MM.1S (cell line): ENCODE results near the gene CD96.

ENCODE experiments used
- DNase-seq: peaks from one replicate; pipeline ENCODE4 v3.0.0-alpha.2; 2015
- H2AFZ ChIP-seq: fragments of 300-600 bp; sonication (generic); 2 replicates; pipeline ENCODE4 v1.6.0; 2016; ENCODE audit warnings: antibody characterized with exemption, low read length
- H3F3A ChIP-seq: fragments of 300-600 bp; sonication (generic); 2 replicates; pipeline ENCODE4 v1.6.1; 2016; ENCODE audit warnings: mild to moderate bottlenecking, antibody characterized with exemption, low read length, moderate library complexity, mixed read lengths; ENCODE audit not compliant: insufficient read depth
- H3K27ac ChIP-seq: fragments of 300-600 bp; sonication (generic); 2 replicates; pipeline ENCODE4 v1.5.1; 2016; ENCODE audit warnings: mild to moderate bottlenecking, low read length
- H3K27me3 ChIP-seq: fragments of 300-600 bp; sonication (generic); replicated peaks from 2 replicates; pipeline ENCODE4 v1.6.0; 2016; ENCODE audit warnings: low read length; ENCODE audit not compliant: insufficient read depth
- H3K36me3 ChIP-seq: fragments of 300-600 bp; sonication (generic); replicated peaks from 2 replicates; pipeline ENCODE4 v1.6.1; 2016; ENCODE audit warnings: mild to moderate bottlenecking, low read length, mixed read lengths; ENCODE audit not compliant: insufficient read depth
- H3K4me1 ChIP-seq: fragments of 300-600 bp; sonication (generic); 2 replicates; pipeline ENCODE4 v1.6.1; 2016; ENCODE audit warnings: low read length, mixed read lengths
- H3K4me2 ChIP-seq: fragments of 300-600 bp; sonication (generic); 2 replicates; pipeline ENCODE4 v1.6.0; 2016; ENCODE audit warnings: low read depth, low read length
- H3K4me3 ChIP-seq: fragments of 300-600 bp; sonication (generic); 2 replicates; pipeline ENCODE4 v1.5.1; 2016; ENCODE audit warnings: low read length, mixed read lengths
- H3K79me2 ChIP-seq: fragments of 300-600 bp; sonication (generic); 2 replicates; pipeline ENCODE4 v1.6.1; 2016; ENCODE audit warnings: mixed run types, low read length, mixed read lengths
- H3K9ac ChIP-seq: fragments of 300-600 bp; sonication (generic); 2 replicates; pipeline ENCODE4 v1.6.1; 2016; ENCODE audit warnings: low read length, mixed read lengths
- H3K9me2 ChIP-seq: fragments of 300-600 bp; sonication (generic); replicated peaks from 2 replicates; pipeline ENCODE4 v1.6.1; 2016; ENCODE audit warnings: mild to moderate bottlenecking, low read length, mixed read lengths; ENCODE audit not compliant: insufficient read depth
- H3K9me3 ChIP-seq: fragments of 300-600 bp; sonication (generic); replicated peaks from 2 replicates; pipeline ENCODE4 v1.6.1; 2016; ENCODE audit warnings: mild to moderate bottlenecking, low read length, mixed read lengths; ENCODE audit not compliant: insufficient read depth
- H4K20me1 ChIP-seq: fragments of 300-600 bp; sonication (generic); 2 replicates; pipeline ENCODE4 v1.6.1; 2016; ENCODE audit warnings: mild to moderate bottlenecking, low read length, moderate library complexity, mixed read lengths; ENCODE audit not compliant: insufficient read depth
- EZH2 ChIP-seq: fragments of 300-600 bp; sonication (generic); optimal IDR thresholded peaks from 2 replicates; pipeline ENCODE3; 2017; ENCODE audit warnings: low read depth, mild to moderate bottlenecking, antibody characterized with exemption, low read length, mixed read lengths
- EZH2phosphoT487 ChIP-seq: fragments of 300-600 bp; sonication (generic); IDR thresholded peaks from 2 replicates; pipeline ENCODE4 v1.6.1; 2018; ENCODE audit warnings: antibody characterized with exemption, low read length
- TF ChIP-seq, protein P1 (sequence below): fragments of 300-600 bp; sonication (generic); IDR thresholded peaks from 2 replicates; pipeline ENCODE4 v1.5.1; 2016; ENCODE audit warnings: antibody characterized with exemption, low read length, mixed read lengths

CD96 gene

DNA sequence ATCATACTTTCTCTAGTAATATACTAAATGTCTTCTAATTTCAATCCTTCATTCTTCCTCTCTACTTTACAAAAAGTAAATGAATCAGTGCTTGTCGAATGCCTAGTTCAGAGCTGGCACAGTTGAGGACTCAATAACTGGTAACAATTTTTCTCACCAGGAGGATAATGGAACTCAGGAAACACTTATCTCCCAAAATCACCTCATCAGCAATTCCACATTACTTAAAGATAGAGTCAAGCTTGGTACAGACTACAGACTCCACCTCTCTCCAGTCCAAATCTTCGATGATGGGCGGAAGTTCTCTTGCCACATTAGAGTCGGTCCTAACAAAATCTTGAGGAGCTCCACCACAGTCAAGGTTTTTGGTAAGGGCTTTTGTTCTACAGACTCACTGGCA is 36.9 kb downstream of the CD96 start:
- TF ChIP-seq EZH2 (no peak), EZH2phosphoT487 (no peak)
- TF ChIP-seq, protein P1, sequence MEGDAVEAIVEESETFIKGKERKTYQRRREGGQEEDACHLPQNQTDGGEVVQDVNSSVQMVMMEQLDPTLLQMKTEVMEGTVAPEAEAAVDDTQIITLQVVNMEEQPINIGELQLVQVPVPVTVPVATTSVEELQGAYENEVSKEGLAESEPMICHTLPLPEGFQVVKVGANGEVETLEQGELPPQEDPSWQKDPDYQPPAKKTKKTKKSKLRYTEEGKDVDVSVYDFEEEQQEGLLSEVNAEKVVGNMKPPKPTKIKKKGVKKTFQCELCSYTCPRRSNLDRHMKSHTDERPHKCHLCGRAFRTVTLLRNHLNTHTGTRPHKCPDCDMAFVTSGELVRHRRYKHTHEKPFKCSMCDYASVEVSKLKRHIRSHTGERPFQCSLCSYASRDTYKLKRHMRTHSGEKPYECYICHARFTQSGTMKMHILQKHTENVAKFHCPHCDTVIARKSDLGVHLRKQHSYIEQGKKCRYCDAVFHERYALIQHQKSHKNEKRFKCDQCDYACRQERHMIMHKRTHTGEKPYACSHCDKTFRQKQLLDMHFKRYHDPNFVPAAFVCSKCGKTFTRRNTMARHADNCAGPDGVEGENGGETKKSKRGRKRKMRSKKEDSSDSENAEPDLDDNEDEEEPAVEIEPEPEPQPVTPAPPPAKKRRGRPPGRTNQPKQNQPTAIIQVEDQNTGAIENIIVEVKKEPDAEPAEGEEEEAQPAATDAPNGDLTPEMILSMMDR, result no peak
- H3K36me3 ChIP-seq, result no peaks in the 10 kb centered on the region

DNA sequence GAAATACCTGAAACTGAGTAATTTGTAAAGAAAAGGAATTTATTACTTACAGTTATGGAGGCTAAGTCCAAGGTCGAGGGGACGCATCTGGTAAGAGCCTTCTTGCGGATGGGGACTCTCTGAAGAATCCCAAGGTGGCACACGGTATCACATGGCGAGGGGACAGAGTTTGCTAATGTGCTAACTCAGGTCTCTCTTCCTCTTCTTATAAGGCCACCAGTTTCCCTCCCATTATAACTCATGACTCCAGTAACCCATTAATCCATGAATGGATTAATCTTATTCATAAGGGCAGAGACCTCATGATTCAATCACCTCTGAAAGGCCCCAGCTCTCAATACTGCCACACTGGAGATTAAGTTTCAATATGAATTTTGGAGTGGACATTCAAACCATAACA is 37.5 kb downstream of the CD96 start:
- Histone ChIP-seq H3K4me2 (no peak overlapping the region), H4K20me1 (no peaks in the 10 kb centered on the region)

More for the DNA sequence above, 36.9 kb downstream of the CD96 start:
- no peaks in the 10 kb centered on the region for H3K4me1 ChIP-seq
- no peaks in the 10 kb centered on the region for H3K9me2 ChIP-seq
- no peak for DNase-seq
- H3K4me3 ChIP-seq, result no peak overlapping the region
- H3K27me3 ChIP-seq, result no peaks in the 10 kb centered on the region
- H3K79me2 ChIP-seq, result no peaks in the 10 kb centered on the region
- H4K20me1 ChIP-seq, result no peaks in the 10 kb centered on the region
- H3K4me2 ChIP-seq, result no peak overlapping the region
- H3K9me3 ChIP-seq, result no peaks in the 10 kb centered on the region
- no peaks in the 10 kb centered on the region for H3F3A ChIP-seq
- H2AFZ ChIP-seq, result no peak overlapping the region
- no peak overlapping the region for H3K9ac ChIP-seq
- H3K27ac ChIP-seq, result no peak overlapping the region

DNA sequence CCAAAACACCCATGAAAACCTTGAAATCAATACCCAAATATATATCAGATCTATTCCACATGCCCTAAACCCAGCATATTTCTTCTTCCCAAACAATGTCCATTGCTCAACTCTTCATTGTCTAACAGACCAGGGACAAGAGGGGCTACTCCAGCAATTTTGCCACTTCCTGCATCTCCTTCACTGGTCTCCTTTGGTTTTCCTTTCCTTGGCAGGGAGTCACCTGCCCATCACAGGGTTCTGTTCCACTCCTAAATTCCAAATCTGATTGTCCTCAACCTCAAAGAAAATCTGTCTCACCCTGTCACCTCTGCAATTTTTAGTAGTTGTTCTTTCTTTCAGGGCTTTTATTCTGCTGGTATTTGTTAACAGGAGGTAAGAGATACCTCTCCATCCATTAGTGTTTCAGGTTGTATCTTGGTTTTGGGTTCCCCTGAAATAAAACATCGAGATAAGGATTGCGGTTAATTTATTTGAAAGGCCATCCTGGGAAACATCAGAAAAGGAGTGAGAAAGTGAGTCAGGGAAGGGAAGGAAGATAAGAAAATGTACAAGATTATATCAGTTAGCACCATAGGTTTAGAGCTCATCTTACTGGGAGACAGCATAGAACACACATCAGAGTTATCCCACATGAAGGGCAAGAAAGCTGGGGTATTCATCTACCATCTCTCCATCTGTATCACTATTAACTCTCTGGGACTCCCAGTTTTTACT is 39.6 kb downstream of the CD96 start:
- no peak for DNase-seq
- Histone ChIP-seq H4K20me1 (no peaks in the 10 kb centered on the region), H3K9me2 (no peaks in the 10 kb centered on the region), H2AFZ (no peak overlapping the region), H3F3A (no peaks in the 10 kb centered on the region), H3K4me3 (no peak overlapping the region), H3K4me1 (no peaks in the 10 kb centered on the region), H3K4me2 (no peak overlapping the region), H3K27ac (no peak overlapping the region), H3K9ac (no peak overlapping the region), H3K36me3 (no peaks in the 10 kb centered on the region), H3K27me3 (no peaks in the 10 kb centered on the region), H3K9me3 (no peaks in the 10 kb centered on the region), H3K79me2 (no peaks in the 10 kb centered on the region)
- TF ChIP-seq, protein P1, result no peak
- TF ChIP-seq EZH2phosphoT487 (no peak), EZH2 (no peak)

More for the DNA sequence above, 37.5 kb downstream of the CD96 start:
- Histone ChIP-seq H3K79me2 (no peaks in the 10 kb centered on the region), H3F3A (no peaks in the 10 kb centered on the region), H2AFZ (no peak overlapping the region), H3K9ac (no peak overlapping the region), H3K4me3 (no peak overlapping the region), H3K36me3 (no peaks in the 10 kb centered on the region), H3K27me3 (no peaks in the 10 kb centered on the region), H3K9me2 (no peaks in the 10 kb centered on the region), H3K27ac (no peak overlapping the region), H3K9me3 (no peaks in the 10 kb centered on the region), H3K4me1 (no peaks in the 10 kb centered on the region)
- TF ChIP-seq, protein P1, result no peak
- TF ChIP-seq EZH2, result no peak
- no peak for TF ChIP-seq EZH2phosphoT487
- DNase-seq, result no peak
